H1 (cell line): Measurements from ENCODE around the gene XPO6. TPM values are rescaled to one million over a fixed set of nuclear protein-coding genes. Genes with fewer than 3 reads are reported as not detected.
"Not testable (repeated sequence)": the region's sequence is repeated elsewhere in the genome, so short reads cannot be mapped to it uniquely, and the experiment has no call there.

ENCODE experiments used
- CTCF ChIA-PET: fragments of 300-600 bp; sonication (Branson Sonifier 250); formaldehyde crosslinking; loops from one replicate; lab custom pipeline; 2021; ENCODE audit not compliant: partially characterized antibody; lab: Charles Lee
- POLR2A ChIA-PET: fragments of 300-600 bp; sonication (Branson Sonifier 250); formaldehyde crosslinking; loops from one replicate; lab custom pipeline; 2021; ENCODE audit warnings: inconsistent platforms; ENCODE audit not compliant: partially characterized antibody; lab: Charles Lee
- DNase-seq, 2 experiments: peaks; one replicate each; pipeline versions ENCODE4 v3.0.0 to v3.0.0-alpha.2; 2010 to 2022; ENCODE audit warnings: low spot score in 2 of 2, low read depth in 1 of 2, mixed read lengths in 1 of 2
- FAIRE-seq: peaks from 2 replicates; lab custom pipeline; 2011; peaks lifted over from hg19 to GRCh38; lab: Jason Lieb, UNC
- H2AFZ ChIP-seq: 2 replicates; pipeline ENCODE4 v1.8.1; 2012; ENCODE audit warnings: low read length, inconsistent platforms
- H2AK5ac ChIP-seq: 2 replicates; pipeline ENCODE4 v1.6.1; 2013; ENCODE audit warnings: low read depth, low read length
- H2BK120ac ChIP-seq: replicated peaks from 2 replicates; pipeline ENCODE3; 2013; ENCODE audit warnings: low read depth, low read length, inconsistent platforms
- H2BK12ac ChIP-seq: 2 replicates; pipeline ENCODE4 v1.6.1; 2013; ENCODE audit warnings: low read depth, low read length
- H2BK15ac ChIP-seq: 2 replicates; pipeline ENCODE4 v1.6.1; 2013; ENCODE audit warnings: low read length
- H2BK20ac ChIP-seq: 2 replicates; pipeline ENCODE4 v1.6.1; 2013; ENCODE audit warnings: low read length
- H2BK5ac ChIP-seq: 2 replicates; pipeline ENCODE4 v1.6.1; 2013; ENCODE audit warnings: low read depth, low read length
- H3K14ac ChIP-seq: 2 replicates; pipeline ENCODE4 v1.6.1; 2013; ENCODE audit warnings: inconsistent platforms; ENCODE audit not compliant: insufficient read length
- H3K18ac ChIP-seq: 2 replicates; pipeline ENCODE4 v1.6.1; 2013; ENCODE audit warnings: low read length; ENCODE audit errors: extremely low read depth
- H3K23ac ChIP-seq: 2 replicates; pipeline ENCODE4 v1.6.1; 2013; ENCODE audit warnings: inconsistent platforms; ENCODE audit not compliant: insufficient read length
- H3K23me2 ChIP-seq: 2 replicates; pipeline ENCODE4 v1.6.1; 2013; ENCODE audit warnings: low read depth, low read length
- H3K27ac ChIP-seq: 2 replicates; pipeline ENCODE4 v1.6.1; 2011; ENCODE audit warnings: low read depth, low read length, inconsistent platforms
- H3K27me3 ChIP-seq, 4 experiments: replicated peaks in 1 of 4; 1 replicate in 1 of 4; 2 replicates in 3 of 4; pipeline versions ENCODE4 v1.6.1 to v1.8.1; 2011 to 2013; ENCODE audit warnings: low read length in 3 of 4, mild to moderate bottlenecking in 3 of 4, inconsistent platforms in 2 of 4, mixed read lengths in 2 of 4, moderate library complexity in 1 of 4; ENCODE audit not compliant: control insufficient read depth in 3 of 4, insufficient read depth in 3 of 4; ENCODE audit errors: extremely low read depth in 1 of 4
- H3K36me3 ChIP-seq, 4 experiments: 2 replicates each; pipeline versions ENCODE4 v1.6.1 to v1.8.1; 2011 to 2013; ENCODE audit warnings: mild to moderate bottlenecking in 4 of 4, low read length in 3 of 4, moderate library complexity in 2 of 4, control low read depth in 1 of 4, inconsistent platforms in 1 of 4; ENCODE audit not compliant: insufficient read depth in 4 of 4, control insufficient read depth in 2 of 4
- H3K4ac ChIP-seq: replicated peaks from 2 replicates; pipeline ENCODE3; 2013; ENCODE audit warnings: low read length, low read depth, mixed read lengths, inconsistent platforms; ENCODE audit not compliant: insufficient read length
- H3K4me1 ChIP-seq, 4 experiments: replicated peaks in 1 of 4; 1 replicate in 1 of 4; 2 replicates in 3 of 4; pipeline versions ENCODE4 v1.6.1 to v1.8.1; 2011 to 2013; ENCODE audit warnings: low read length in 3 of 4, inconsistent platforms in 2 of 4, mixed read lengths in 1 of 4; ENCODE audit not compliant: insufficient read depth in 4 of 4, control insufficient read depth in 3 of 4
- H3K4me2 ChIP-seq, 2 experiments: 2 replicates each; pipeline versions ENCODE4 v1.6.1 to v1.8.1; 2011 to 2013; ENCODE audit warnings: low read depth in 2 of 2, low read length in 2 of 2, control low read depth in 1 of 2, inconsistent platforms in 1 of 2, mild to moderate bottlenecking in 1 of 2; ENCODE audit not compliant: insufficient read depth in 1 of 2
- H3K4me3 ChIP-seq, 4 experiments: fragments of 200-600, 300-600 bp in 1 of 4; sonication (generic), shearing (Covaris generic), sonication (Bioruptor Twin) in 1 of 4; 2 replicates each; pipeline versions ENCODE4 v1.5.1 to v1.8.1; 2011 to 2016; ENCODE audit warnings: low read length in 4 of 4, low read depth in 3 of 4, control low read depth in 2 of 4, inconsistent platforms in 2 of 4, mild to moderate bottlenecking in 2 of 4, mixed read lengths in 1 of 4, moderate library complexity in 1 of 4; ENCODE audit not compliant: insufficient read depth in 2 of 4; ENCODE audit errors: extremely low read depth in 1 of 4
- H3K56ac ChIP-seq: replicated peaks from 2 replicates; pipeline ENCODE3; 2013; ENCODE audit warnings: low read depth, mild to moderate bottlenecking, mixed read lengths, low read length, inconsistent platforms; ENCODE audit not compliant: insufficient read length
- H3K79me1 ChIP-seq: 2 replicates; pipeline ENCODE4 v1.6.1; 2013; ENCODE audit warnings: low read depth, low read length, control low read depth
- H3K79me2 ChIP-seq, 2 experiments: 2 replicates each; pipeline versions ENCODE4 v1.6.1 to v1.8.1; 2012 to 2013; ENCODE audit warnings: low read length in 2 of 2, mild to moderate bottlenecking in 2 of 2, inconsistent platforms in 1 of 2; ENCODE audit not compliant: insufficient read depth in 2 of 2, control insufficient read depth in 1 of 2
- H3K9ac ChIP-seq, 4 experiments: replicated peaks in 1 of 4; 1 replicate in 1 of 4; 2 replicates in 3 of 4; pipeline versions ENCODE4 v1.6.1 to v1.8.1; 2011 to 2013; ENCODE audit warnings: low read depth in 3 of 4, low read length in 3 of 4, control low read depth in 2 of 4, mild to moderate bottlenecking in 2 of 4, moderate library complexity in 2 of 4, inconsistent platforms in 1 of 4; ENCODE audit errors: extremely low read depth in 1 of 4
- H3K9me3 ChIP-seq, 2 experiments: 2 replicates each; pipeline versions ENCODE4 v1.6.1 to v1.8.1; 2012 to 2013; ENCODE audit warnings: mild to moderate bottlenecking in 2 of 2, moderate library complexity in 2 of 2, control low read depth in 1 of 2, inconsistent platforms in 1 of 2, low read depth in 1 of 2, low read length in 1 of 2, mixed read lengths in 1 of 2; ENCODE audit not compliant: insufficient read depth in 2 of 2
- H4K20me1 ChIP-seq, 2 experiments: replicated peaks in 1 of 2; 2 replicates each; pipeline versions ENCODE3 to v1.8.1; 2011 to 2013; ENCODE audit warnings: inconsistent platforms in 2 of 2, low read length in 2 of 2, mild to moderate bottlenecking in 1 of 2; ENCODE audit not compliant: insufficient read depth in 2 of 2, control insufficient read depth in 1 of 2
- H4K5ac ChIP-seq: 2 replicates; pipeline ENCODE4 v1.6.1; 2013; ENCODE audit warnings: low read length, low read depth, mixed read lengths, inconsistent platforms; ENCODE audit not compliant: insufficient read length
- H4K8ac ChIP-seq: 2 replicates; pipeline ENCODE4 v1.8.0; 2013; ENCODE audit warnings: mild to moderate bottlenecking, moderate library complexity, low read length, inconsistent platforms; ENCODE audit not compliant: insufficient read depth; ENCODE audit errors: extremely low read depth
- H4K91ac ChIP-seq: replicated peaks from 2 replicates; pipeline ENCODE3; 2013; ENCODE audit warnings: low read length, mixed read lengths, inconsistent platforms; ENCODE audit not compliant: insufficient read length
- WGBS, 2 experiments: shearing (Covaris generic) in 1 of 2; methylation state at CpG; one replicate each; pipeline versions ENCODE4 v1.1.6 to v1.1.7; 2013 to 2015; ENCODE audit warnings: low lambda C conversion rate in 2 of 2, mixed read lengths in 2 of 2, inconsistent platforms in 1 of 2, low coverage in 1 of 2, missing lambda C conversion rate in 1 of 2; ENCODE audit not compliant: insufficient replicate concordance in 2 of 2, insufficient coverage in 1 of 2, insufficient read length in 1 of 2; ENCODE audit errors: extremely low coverage in 1 of 2, missing lambda C conversion rate in 1 of 2; 5-methylcytosine and 5-hydroxymethylcytosine counted together
- polyA plus RNA-seq, 7 experiments: library from polyadenylated mRNA; depleted of rRNA in 3 of 7; stranded (reverse) in 5 of 7; unstranded in 2 of 7; fragments of >200 nt in 5 of 7; fragments of 200-250 nt in 2 of 7; gene quantifications; 1 replicate in 5 of 7; 2 replicates in 1 of 7; 4 replicates in 1 of 7; pipeline versions ENCODE4 v1.2.1 to v1.2.3, GENCODE V29; 2011 to 2013; ENCODE audit warnings: missing spikeins in 2 of 7, mixed read lengths in 2 of 7
- total RNA-seq: library from RNA; stranded (reverse); fragmentation: NEBNext Ultra II Directional; extraction: Animal tissue kit (Norgen Biotek cat#: 25700); gene quantifications from 2 replicates; pipeline ENCODE4 v1.2.1, GENCODE V29; 2021

XPO6 gene
- total and polyA plus RNA-seq, 2 of the 8 experiments (the other 6 are each of a cell fraction or from before 2014, with no cell fraction given), result 152 to 254 TPM

- POLR2A ChIA-PET, result interaction anchor here (1.1 kb wide), 1 partner anchor 242 kb away, joined by 3 read pairs; no protein-coding TSS in a partner anchor
- H4K91ac ChIP-seq, H2AFZ ChIP-seq, H3K14ac ChIP-seq, H3K27ac ChIP-seq, H3K4me1 ChIP-seq, H4K8ac ChIP-seq, H3K56ac ChIP-seq, H2BK120ac ChIP-seq, H3K4me2 ChIP-seq, H2BK5ac ChIP-seq, H2BK20ac ChIP-seq, H3K79me1 ChIP-seq, H3K9ac ChIP-seq, H3K18ac ChIP-seq, FAIRE-seq, H3K23ac ChIP-seq, H3K36me3 ChIP-seq, H3K4me3 ChIP-seq, H4K20me1 ChIP-seq, DNase-seq, H3K27me3 ChIP-seq, H3K4ac ChIP-seq, H3K23me2 ChIP-seq, H3K9me3 ChIP-seq, H2AK5ac ChIP-seq, H2BK12ac ChIP-seq, H2BK15ac ChIP-seq, H4K5ac ChIP-seq, H3K79me2 ChIP-seq: not testable (repeated sequence)
- WGBS, 2 experiments, result 95% methylated on average over 3 of the region's 3 CpGs; no CpG with 5 or more reads in 1 of the 2 experiments
- CTCF ChIA-PET, result interaction anchor here (1.7 kb wide), 1 partner anchor 14 kb away, joined by 5 read pairs; no protein-coding TSS in a partner anchor
Measured at GRCh38 chr16:28223909-28224308, 12.1 kb upstream of the XPO6 start.

GRCh38 chr16:28219777-28220176 lies 8.0 kb upstream of the XPO6 start:
- H3K27me3 ChIP-seq, H2BK5ac ChIP-seq, H3K9me3 ChIP-seq, H3K4me1 ChIP-seq, H3K14ac ChIP-seq, H2BK120ac ChIP-seq, H3K23me2 ChIP-seq, POLR2A ChIA-PET, CTCF ChIA-PET, H3K56ac ChIP-seq, H3K23ac ChIP-seq, H4K91ac ChIP-seq, H2BK20ac ChIP-seq, H4K20me1 ChIP-seq, H3K36me3 ChIP-seq, H3K9ac ChIP-seq, H2AFZ ChIP-seq, H2AK5ac ChIP-seq, H3K4ac ChIP-seq, FAIRE-seq, H3K79me2 ChIP-seq, H3K4me2 ChIP-seq, H4K8ac ChIP-seq, H4K5ac ChIP-seq, H3K4me3 ChIP-seq, H3K79me1 ChIP-seq, H3K18ac ChIP-seq, H3K27ac ChIP-seq, H2BK15ac ChIP-seq, DNase-seq, H2BK12ac ChIP-seq: not testable (repeated sequence)
- WGBS, 2 experiments, result 98% methylated on average over 4 of the region's 6 CpGs; no CpG with 5 or more reads in 1 of the 2 experiments
